Neural crest cell (in vitro differentiated cells): Measurements from ENCODE around the gene PAK6. TPM values are rescaled to one million over a fixed set of nuclear protein-coding genes. Genes with fewer than 3 reads are reported as not detected.

Experiments
- DNase-seq: peaks from one replicate; pipeline ENCODE4 v3.0.0; 2021; ENCODE audit warnings: low read depth, mixed read lengths, low spot score
- H3K27ac Mint-ChIP-seq: one replicate; pipeline ENCODE4 v1.8.0; 2021; ENCODE audit warnings: mild to moderate bottlenecking, mixed read lengths; ENCODE audit not compliant: unreplicated experiment
- H3K27me3 Mint-ChIP-seq: 2 replicates; pipeline ENCODE4 v1.8.0; 2021; ENCODE audit warnings: low read depth, mild to moderate bottlenecking, mixed read lengths
- H3K36me3 Mint-ChIP-seq: 2 replicates; pipeline ENCODE4 v1.8.0; 2021; ENCODE audit warnings: low read depth, mild to moderate bottlenecking, mixed read lengths
- H3K4me1 Mint-ChIP-seq: 2 replicates; pipeline ENCODE4 v1.8.0; 2021; ENCODE audit warnings: mixed read lengths
- H3K4me3 Mint-ChIP-seq: one replicate; pipeline ENCODE4 v1.8.0; 2021; ENCODE audit warnings: mild to moderate bottlenecking, mixed read lengths
- H3K9me3 Mint-ChIP-seq: 2 replicates; pipeline ENCODE4 v1.8.0; 2021; ENCODE audit warnings: mixed read lengths
- CTCF ChIP-seq: fragments of 200-600 bp; sonication (generic); conservative IDR thresholded peaks from 2 replicates; pipeline ENCODE4 v1.5.0; 2021; ENCODE audit warnings: antibody characterized with exemption, mild to moderate bottlenecking
- total RNA-seq: library from RNA; stranded (reverse); gene quantifications from 2 replicates; pipeline ENCODE4 v1.2.1, GENCODE V29; 2021

PAK6 gene
- total RNA-seq, 1 donor from 2014 or later = 0.28 TPM

GRCh38 chr15:40296561-40297230 is 57.8 kb downstream of the PAK6 start:
- Mint-ChIP-seq H3K27ac (no peak overlapping the region), H3K36me3 (peaks cover 10% of the 10 kb centered on the region), H3K27me3 (peaks cover 5% of the 10 kb centered on the region), H3K9me3 (peaks cover 8% of the 10 kb centered on the region), H3K4me1 (peaks cover 19% of the 10 kb centered on the region), H3K4me3 (peak overlapping the region; percentile 38)
- TF ChIP-seq CTCF = no peak
- no peak for DNase-seq

- Mint-ChIP-seq H3K9me3 (peaks cover 8% of the 10 kb centered on the region), H3K27ac (no peak overlapping the region), H3K36me3 (peaks cover 10% of the 10 kb centered on the region), H3K27me3 (no peaks in the 10 kb centered on the region), H3K4me3 (no peak overlapping the region), H3K4me1 (peaks cover 19% of the 10 kb centered on the region)
- DNase-seq = no peak
- TF ChIP-seq CTCF = no peak
These were observed 58.5 kb downstream of the PAK6 start for GRCh38 chr15:40297356-40297755.

GRCh38 chr15:40298216-40298935 is 59.5 kb downstream of the PAK6 start:
- Mint-ChIP-seq H3K4me1 (peaks cover 13% of the 10 kb centered on the region), H3K4me3 (no peak overlapping the region), H3K36me3 (peaks cover 10% of the 10 kb centered on the region), H3K27me3 (no peaks in the 10 kb centered on the region), H3K9me3 (peaks cover 8% of the 10 kb centered on the region), H3K27ac (no peak overlapping the region)
- no peak for DNase-seq
- no peak for TF ChIP-seq CTCF

GRCh38 chr15:40300367-40300766 is 61.5 kb downstream of the PAK6 start:
- H3K4me1 Mint-ChIP-seq = peaks cover 3% of the 10 kb centered on the region
- no peak overlapping the region for H3K27ac Mint-ChIP-seq
- no peak for TF ChIP-seq CTCF
- DNase-seq = no peak
- peaks cover 10% of the 10 kb centered on the region for H3K36me3 Mint-ChIP-seq
- no peaks in the 10 kb centered on the region for H3K27me3 Mint-ChIP-seq
- peaks cover 8% of the 10 kb centered on the region for H3K9me3 Mint-ChIP-seq
- no peak overlapping the region for H3K4me3 Mint-ChIP-seq

GRCh38 chr15:40300771-40301170 is 61.9 kb downstream of the PAK6 start:
- no peak for DNase-seq
- H3K27me3 Mint-ChIP-seq = no peaks in the 10 kb centered on the region
- TF ChIP-seq CTCF = no peak
- no peak overlapping the region for H3K4me3 Mint-ChIP-seq
- peaks cover 8% of the 10 kb centered on the region for H3K9me3 Mint-ChIP-seq
- H3K27ac Mint-ChIP-seq = no peak overlapping the region
- no peaks in the 10 kb centered on the region for H3K4me1 Mint-ChIP-seq
- H3K36me3 Mint-ChIP-seq = peaks cover 10% of the 10 kb centered on the region
